Esophagus squamous epithelium (tissue), 4 donors: Measurements from ENCODE around the gene EXD2.

Experiments used
- CTCF ChIP-seq, 6 experiments: fragments of 450-650 bp in 4 of 6; fragments of 200-600 bp in 2 of 6; sonication (generic) in 2 of 6; IDR thresholded peaks; one replicate each; pipeline ENCODE4 v1.5.1; 2016 to 2019; ENCODE audit warnings: antibody characterized with exemption in 6 of 6, mild to moderate bottlenecking in 4 of 6, moderate library complexity in 4 of 6
- POLR2A ChIP-seq, 4 donors: fragments of 450-650 bp; IDR thresholded peaks; one replicate each; pipeline ENCODE4 v1.6.1; 2017; ENCODE audit warnings: antibody characterized with exemption in 4 of 4, mild to moderate bottlenecking in 4 of 4, moderate library complexity in 3 of 4

- TF ChIP-seq CTCF (IDR thresholded peaks at IDR 0.05) (no peak), POLR2A (IDR thresholded peaks at IDR 0.05) (no peak)
These were observed 69.0 kb downstream of the EXD2 start for GRCh38 chr14:69260190-69260860.
